ENCODE results near the gene HOXC9. TPM values are rescaled to one million over a fixed set of nuclear protein-coding genes. Genes with fewer than 3 reads are reported as not detected.

The HOXC9 gene
- total RNA-seq, 1 experiment from 2014 or later, result 6.0 TPM

DNA sequence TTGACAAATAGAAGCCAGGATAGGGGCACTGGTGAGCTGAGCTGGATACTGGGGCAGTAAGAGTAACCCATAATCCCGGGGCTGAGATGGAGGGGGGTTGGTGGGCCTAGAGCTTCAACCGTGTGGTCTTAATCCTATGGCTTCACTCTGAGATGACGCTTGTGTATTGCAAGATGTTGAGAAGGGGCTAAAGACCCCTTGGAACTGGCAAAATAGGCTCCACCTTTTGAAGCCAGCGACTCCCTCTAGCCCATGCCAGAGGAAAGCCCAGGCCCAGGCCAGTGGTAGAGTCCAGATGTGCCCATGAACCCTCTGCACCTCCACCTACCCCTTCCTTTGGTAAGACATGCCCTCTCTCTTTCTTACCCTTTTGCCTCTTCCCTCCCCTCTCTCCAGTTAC, 40.6 kb upstream of the HOXC9 start:
- POLR2A ChIA-PET, result interaction anchor here (1.1 kb wide), 1 partner anchor 114 kb away, joined by 3 read pairs; no protein-coding TSS in a partner anchor
- BruUV-seq (replicated peaks), result no TSS peak
- H3K27ac Mint-ChIP-seq (ENCODE audit: low read depth, unreplicated experiment), result no peak overlapping the region
- CTCF ChIA-PET, result interaction anchor here (0.5 to 0.8 kb wide), 3 partner anchors 19 to 592 kb away, joined by 3 to 4 read pairs (median 3); no protein-coding TSS in a partner anchor
- H3K4me1 Mint-ChIP-seq (ENCODE audit: insufficient read depth, unreplicated experiment), result no peaks in the 10 kb centered on the region
- TF ChIP-seq, protein P1, sequence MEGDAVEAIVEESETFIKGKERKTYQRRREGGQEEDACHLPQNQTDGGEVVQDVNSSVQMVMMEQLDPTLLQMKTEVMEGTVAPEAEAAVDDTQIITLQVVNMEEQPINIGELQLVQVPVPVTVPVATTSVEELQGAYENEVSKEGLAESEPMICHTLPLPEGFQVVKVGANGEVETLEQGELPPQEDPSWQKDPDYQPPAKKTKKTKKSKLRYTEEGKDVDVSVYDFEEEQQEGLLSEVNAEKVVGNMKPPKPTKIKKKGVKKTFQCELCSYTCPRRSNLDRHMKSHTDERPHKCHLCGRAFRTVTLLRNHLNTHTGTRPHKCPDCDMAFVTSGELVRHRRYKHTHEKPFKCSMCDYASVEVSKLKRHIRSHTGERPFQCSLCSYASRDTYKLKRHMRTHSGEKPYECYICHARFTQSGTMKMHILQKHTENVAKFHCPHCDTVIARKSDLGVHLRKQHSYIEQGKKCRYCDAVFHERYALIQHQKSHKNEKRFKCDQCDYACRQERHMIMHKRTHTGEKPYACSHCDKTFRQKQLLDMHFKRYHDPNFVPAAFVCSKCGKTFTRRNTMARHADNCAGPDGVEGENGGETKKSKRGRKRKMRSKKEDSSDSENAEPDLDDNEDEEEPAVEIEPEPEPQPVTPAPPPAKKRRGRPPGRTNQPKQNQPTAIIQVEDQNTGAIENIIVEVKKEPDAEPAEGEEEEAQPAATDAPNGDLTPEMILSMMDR (IDR thresholded peaks at IDR 0.05; ENCODE audit: unreplicated experiment), result no peak
- H3K27me3 Mint-ChIP-seq (ENCODE audit: insufficient read depth, unreplicated experiment), result no peaks in the 10 kb centered on the region
- intact Hi-C loops (cut with micrococcal nuclease), result no loop called here
- no peaks in the 10 kb centered on the region for H3K9me3 Mint-ChIP-seq (ENCODE audit: unreplicated experiment)
- DNase-seq (ENCODE audit: unreplicated experiment), result no peak
- no peak overlapping the region for H3K4me3 Mint-ChIP-seq (ENCODE audit: unreplicated experiment)
- H3K36me3 Mint-ChIP-seq (ENCODE audit: insufficient read depth, unreplicated experiment), result no peaks in the 10 kb centered on the region

DNA sequence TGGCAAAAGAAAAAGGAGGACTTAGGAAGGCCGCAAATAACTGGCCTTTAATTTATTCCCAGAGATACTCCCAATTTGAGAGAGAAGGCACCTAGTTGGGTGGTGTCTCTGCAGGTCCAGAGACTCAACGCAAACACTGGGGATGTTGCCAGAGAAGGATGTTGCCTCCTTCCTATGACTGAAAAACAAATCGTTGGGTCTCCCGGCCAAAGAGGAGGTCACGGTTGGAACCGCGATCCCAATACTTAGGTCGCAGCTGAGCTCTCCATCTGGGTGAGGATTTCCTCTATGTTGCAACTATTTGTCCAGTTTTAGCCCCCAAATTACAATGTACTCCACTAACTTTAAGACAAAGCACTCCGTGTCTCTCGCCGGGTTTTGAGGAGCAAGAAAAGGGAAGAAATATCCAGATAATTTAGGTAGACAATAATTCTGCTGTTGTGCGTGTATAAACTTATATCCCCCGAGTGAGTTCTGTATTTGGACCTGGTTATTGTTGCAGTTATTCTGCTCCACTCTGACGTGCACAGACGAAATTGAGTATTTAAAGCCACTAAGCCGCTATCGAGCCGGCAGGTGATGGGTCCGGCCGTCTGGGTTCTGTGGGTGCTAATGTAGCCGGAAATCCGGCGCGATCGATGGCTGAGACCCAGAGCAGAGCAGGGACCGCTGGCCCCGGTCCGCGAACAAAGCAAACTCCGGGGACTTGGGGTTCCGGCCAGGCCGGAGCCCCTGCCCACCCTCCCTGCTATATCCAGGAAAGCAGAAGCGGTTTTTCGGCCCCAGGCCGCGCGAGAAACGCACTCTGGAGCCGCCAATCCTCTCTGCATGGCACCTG, 39.6 kb upstream of the HOXC9 start:
- intact Hi-C loops (cut with micrococcal nuclease), result no loop called here
- Mint-ChIP-seq H3K36me3 (ENCODE audit: insufficient read depth, unreplicated experiment) (no peaks in the 10 kb centered on the region), H3K27me3 (ENCODE audit: insufficient read depth, unreplicated experiment) (no peaks in the 10 kb centered on the region), H3K4me3 (ENCODE audit: unreplicated experiment) (no peak overlapping the region), H3K4me1 (ENCODE audit: insufficient read depth, unreplicated experiment) (no peaks in the 10 kb centered on the region), H3K9me3 (ENCODE audit: unreplicated experiment) (no peaks in the 10 kb centered on the region), H3K27ac (ENCODE audit: low read depth, unreplicated experiment) (no peak overlapping the region)
- no peak for DNase-seq (ENCODE audit: unreplicated experiment)
- ChIA-PET CTCF (interaction anchor here (0.7 kb wide), 1 partner anchor 894 kb away, joined by 3 read pairs; no protein-coding TSS in a partner anchor), POLR2A (no interaction called here)
- no TSS peak for BruUV-seq (replicated peaks)
- TF ChIP-seq, protein P1 (IDR thresholded peaks at IDR 0.05; ENCODE audit: unreplicated experiment), result no peak

DNA sequence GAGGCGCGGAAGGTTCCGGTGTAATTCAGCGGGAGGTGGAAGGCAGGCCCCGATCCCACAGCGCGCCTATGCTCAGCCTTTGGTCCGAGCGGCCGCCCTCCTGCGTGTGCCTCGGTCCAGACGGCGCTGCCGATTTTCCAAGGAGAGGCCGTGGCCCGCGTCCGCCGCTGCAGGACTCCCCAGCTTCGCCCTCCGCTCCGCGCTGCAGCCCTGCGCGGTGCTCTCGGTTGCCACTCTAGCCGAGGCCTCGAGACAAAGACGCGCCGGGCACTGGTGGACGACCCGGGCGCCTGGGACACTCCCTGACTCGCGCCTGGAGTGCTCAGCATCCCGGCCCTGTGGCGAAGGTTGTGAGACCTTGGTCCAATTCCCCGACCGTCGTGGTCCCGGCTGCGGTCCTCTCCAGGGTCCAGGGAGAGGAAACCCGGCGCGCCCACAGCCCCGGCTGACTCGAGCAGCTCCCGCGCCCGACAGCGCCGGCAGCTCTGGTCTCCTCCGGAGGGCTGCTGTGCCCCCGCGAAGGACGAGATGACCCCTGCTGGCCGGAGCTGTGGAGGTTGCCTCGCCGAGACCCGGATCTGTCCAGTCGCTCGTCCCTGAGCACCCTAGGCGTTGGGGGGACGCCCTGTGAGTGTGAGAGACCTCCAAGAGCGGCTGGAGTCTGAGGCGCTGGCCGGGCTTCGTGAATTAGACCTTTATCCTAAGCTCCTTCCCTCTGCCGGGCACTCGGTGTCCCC, 38.8 kb upstream of the HOXC9 start:
- Mint-ChIP-seq H3K27ac (ENCODE audit: low read depth, unreplicated experiment) (no peak overlapping the region), H3K4me3 (ENCODE audit: unreplicated experiment) (no peak overlapping the region), H3K27me3 (ENCODE audit: insufficient read depth, unreplicated experiment) (no peaks in the 10 kb centered on the region), H3K36me3 (ENCODE audit: insufficient read depth, unreplicated experiment) (no peaks in the 10 kb centered on the region), H3K4me1 (ENCODE audit: insufficient read depth, unreplicated experiment) (no peaks in the 10 kb centered on the region), H3K9me3 (ENCODE audit: unreplicated experiment) (no peaks in the 10 kb centered on the region)
- intact Hi-C loops (cut with micrococcal nuclease), result no loop called here
- BruUV-seq (replicated peaks), result no TSS peak
- TF ChIP-seq, protein P1 (IDR thresholded peaks at IDR 0.05; ENCODE audit: unreplicated experiment), result no peak
- CTCF ChIA-PET, result interaction anchor here (0.6 kb wide), 2 partner anchors 10 to 27 kb away, joined by 3 to 4 read pairs; no protein-coding TSS in a partner anchor
- DNase-seq (ENCODE audit: unreplicated experiment), result no peak
- POLR2A ChIA-PET, result interaction anchor here (1.1 kb wide), 1 partner anchor 11 kb away, joined by 3 read pairs; no protein-coding TSS in a partner anchor

DNA sequence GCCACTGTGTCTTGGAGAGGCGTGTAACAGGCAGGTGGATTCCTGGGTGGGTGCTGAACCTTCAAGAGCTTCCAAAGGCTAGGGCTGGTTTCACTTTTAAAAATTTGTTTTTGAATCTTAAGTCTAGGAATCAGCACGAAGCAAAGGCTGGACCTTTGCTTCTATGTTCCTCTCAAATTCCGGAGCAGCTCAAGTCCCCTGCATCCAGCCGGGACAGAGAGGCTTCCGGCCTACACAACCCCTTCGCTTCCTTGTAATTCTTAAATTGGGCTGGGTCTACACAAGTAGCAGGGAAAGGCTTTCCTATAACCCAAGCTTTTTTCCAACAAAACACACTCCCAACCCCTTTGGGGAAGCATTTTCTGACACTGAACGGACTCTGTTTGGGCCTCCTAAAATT, 37.0 kb upstream of the HOXC9 start:
- H3K36me3 Mint-ChIP-seq (ENCODE audit: insufficient read depth, unreplicated experiment), result no peaks in the 10 kb centered on the region
- POLR2A ChIA-PET, result interaction anchor here (0.8 kb wide), 1 partner anchor 10 kb away, joined by 3 read pairs; the partner anchor contains the start of gene HOXC11
- H3K4me1 Mint-ChIP-seq (ENCODE audit: insufficient read depth, unreplicated experiment), result no peaks in the 10 kb centered on the region
- TF ChIP-seq, protein P1 (IDR thresholded peaks at IDR 0.05; ENCODE audit: unreplicated experiment), result no peak
- H3K4me3 Mint-ChIP-seq (ENCODE audit: unreplicated experiment), result no peak overlapping the region
- no peak for DNase-seq (ENCODE audit: unreplicated experiment)
- H3K27me3 Mint-ChIP-seq (ENCODE audit: insufficient read depth, unreplicated experiment), result no peaks in the 10 kb centered on the region
- no peaks in the 10 kb centered on the region for H3K9me3 Mint-ChIP-seq (ENCODE audit: unreplicated experiment)
- BruUV-seq (replicated peaks), result no TSS peak
- CTCF ChIA-PET, result interaction anchor here (0.6 to 1.3 kb wide), 5 partner anchors 9 to 238 kb away, joined by 3 to 4 read pairs (median 3); no protein-coding TSS in a partner anchor
- intact Hi-C loops (cut with micrococcal nuclease), result no loop called here
- no peak overlapping the region for H3K27ac Mint-ChIP-seq (ENCODE audit: low read depth, unreplicated experiment)
